Dermis lymphatic vessel endothelial cell (primary cell): ENCODE data around the gene TAAR1. TPM values are rescaled to one million over a fixed set of nuclear protein-coding genes. Genes with fewer than 3 reads are reported as not detected.

ENCODE experiments used
- total RNA-seq: library from RNA; depleted of rRNA; stranded (reverse); fragments of >200 nt; gene quantifications from 2 replicates; pipeline ENCODE4 v1.2.1, GENCODE V29; 2014

The TAAR1 gene, protein sequence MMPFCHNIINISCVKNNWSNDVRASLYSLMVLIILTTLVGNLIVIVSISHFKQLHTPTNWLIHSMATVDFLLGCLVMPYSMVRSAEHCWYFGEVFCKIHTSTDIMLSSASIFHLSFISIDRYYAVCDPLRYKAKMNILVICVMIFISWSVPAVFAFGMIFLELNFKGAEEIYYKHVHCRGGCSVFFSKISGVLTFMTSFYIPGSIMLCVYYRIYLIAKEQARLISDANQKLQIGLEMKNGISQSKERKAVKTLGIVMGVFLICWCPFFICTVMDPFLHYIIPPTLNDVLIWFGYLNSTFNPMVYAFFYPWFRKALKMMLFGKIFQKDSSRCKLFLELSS
- not detected in 2 replicates for total RNA-seq

DNA sequence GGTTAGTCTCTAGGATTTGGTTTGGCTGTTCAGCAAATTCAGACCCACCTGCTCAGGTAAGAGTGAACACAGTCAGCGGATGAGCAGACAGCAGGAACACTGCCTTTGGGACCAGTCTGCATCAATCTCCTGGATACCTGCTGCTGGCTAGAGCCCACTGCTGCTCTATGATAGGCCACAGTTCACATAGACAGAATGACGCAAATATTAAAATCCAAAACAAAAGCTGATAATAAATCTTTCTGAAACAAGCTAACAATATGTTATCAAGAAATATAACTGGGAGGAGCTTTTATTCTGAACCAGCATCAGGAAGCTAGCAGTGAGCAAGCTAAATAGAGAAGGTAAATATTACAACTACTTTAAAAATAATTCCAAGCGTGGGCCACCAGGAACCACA, at the start of gene TAAR1:
TSS of gene TAAR1 (minus strand) at position 101 of the 400 bp plus-strand sequence. CDS start 13,179 bp downstream, outside the sequence.

DNA sequence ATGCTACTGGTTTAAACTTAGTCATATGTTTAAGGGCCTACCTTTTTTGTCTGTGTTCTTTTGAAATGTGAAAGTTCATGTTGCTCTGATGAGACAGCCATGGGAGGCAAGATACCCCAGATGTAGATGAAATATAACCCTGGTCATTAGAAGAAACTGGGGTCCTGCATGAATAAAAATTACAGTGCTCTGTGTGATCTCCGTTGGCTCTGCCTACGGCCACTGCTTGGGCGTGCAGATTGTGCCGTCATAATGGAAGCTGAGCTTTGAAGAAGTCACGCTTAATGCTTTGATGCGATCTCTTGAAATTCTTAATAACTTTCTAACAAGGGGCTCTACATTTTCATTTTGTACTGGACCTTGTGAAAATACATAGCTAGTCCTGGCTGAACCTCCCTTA, 34.8 kb downstream of the TAAR1 start, which contains the start of gene TAAR2:
TSS of gene TAAR2 (minus strand) at position 101 of the 400 bp plus-strand sequence. CDS start at position 101, 0 bp downstream.

Other genes starting within 250 kb of the TAAR1 start
- gene STX7, start 146.1 kb downstream of the TAAR1 start, total RNA-seq, result 57.8 and 59.8 TPM in 2 replicates
- gene TAAR9, start 120.9 kb downstream of the TAAR1 start, total RNA-seq, result not detected in 2 replicates
- gene TAAR8, start 106.5 kb downstream of the TAAR1 start, total RNA-seq, result not detected in 2 replicates
- gene TAAR6, start 88.9 kb downstream of the TAAR1 start, total RNA-seq, result not detected in 2 replicates
- not detected in 2 replicates for gene TAAR5, start 69.4 kb downstream of the TAAR1 start, total RNA-seq
- gene TAAR2, start 34.9 kb downstream of the TAAR1 start, total RNA-seq, result not detected in 2 replicates
- not detected in 2 replicates for gene VNN1, start 54.9 kb upstream of the TAAR1 start, total RNA-seq
- not detected in 2 replicates for gene VNN2, start 98.7 kb upstream of the TAAR1 start, total RNA-seq
- 9.0 and 19.9 TPM in 2 replicates for gene SLC18B1, start 139.5 kb upstream of the TAAR1 start, total RNA-seq
- gene RPS12, start 155.4 kb upstream of the TAAR1 start, total RNA-seq, result 2,004 and 2,604 TPM in 2 replicates